ENCODE measurements around the gene RPL15.

- no peak for TF ChIP-seq CTCF (IDR thresholded peaks at IDR 0.05; ENCODE audit: insufficient read depth, low read length, poor library complexity, severe bottlenecking)
- TF ChIP-seq EZH2phosphoT487 (conservative IDR thresholded peaks at IDR 0.05; ENCODE audit: low read length): no peak
These were observed 9.8 kb downstream of the RPL15 start for GRCh38 chr3:23926736-23927135.

All from SU-DHL-6 (cell line).